G401.6 (cell line): ENCODE data around the gene YPEL1.
"Not testable (repeated sequence)": the region's sequence is repeated elsewhere in the genome, so short reads cannot be mapped to it uniquely, and the experiment has no call there.

Source experiments
- FAIRE-seq: peaks from 2 replicates; lab custom pipeline; 2012; peaks lifted over from hg19 to GRCh38; lab: Jason Lieb, UNC

The YPEL1 gene

DNA sequence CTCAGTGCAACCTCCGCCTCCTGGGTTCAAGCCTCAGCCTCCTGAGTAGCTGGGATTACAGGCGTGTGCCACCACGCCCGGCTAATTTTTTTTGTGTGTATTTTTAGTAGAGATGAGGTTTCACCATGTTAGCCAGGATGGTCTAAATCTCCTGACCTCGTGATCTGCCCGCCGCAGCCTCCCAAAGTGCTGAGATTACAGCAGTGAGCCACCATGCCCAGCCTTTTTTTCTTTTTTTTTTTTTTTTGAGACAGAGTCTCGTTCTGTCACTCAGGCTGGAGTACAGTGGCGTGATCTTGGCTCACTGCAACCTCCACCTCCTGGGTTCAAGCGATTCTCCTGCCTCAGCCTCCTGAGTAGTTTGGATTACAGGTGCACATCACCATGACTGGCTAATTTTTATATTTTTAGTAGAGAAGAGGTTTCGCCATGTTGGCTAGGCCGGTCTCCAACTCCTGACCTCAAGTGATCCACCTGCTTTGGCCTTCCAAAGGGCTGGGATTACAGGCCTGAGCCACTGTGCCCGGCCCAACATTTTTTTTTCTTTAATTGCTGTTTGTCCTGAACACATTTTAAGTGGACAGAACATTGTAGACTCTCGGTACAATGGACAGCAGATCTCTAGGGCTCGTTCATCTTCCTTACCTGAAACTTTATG is 14.3 kb downstream of the YPEL1 start:
- FAIRE-seq = not testable (repeated sequence)

DNA sequence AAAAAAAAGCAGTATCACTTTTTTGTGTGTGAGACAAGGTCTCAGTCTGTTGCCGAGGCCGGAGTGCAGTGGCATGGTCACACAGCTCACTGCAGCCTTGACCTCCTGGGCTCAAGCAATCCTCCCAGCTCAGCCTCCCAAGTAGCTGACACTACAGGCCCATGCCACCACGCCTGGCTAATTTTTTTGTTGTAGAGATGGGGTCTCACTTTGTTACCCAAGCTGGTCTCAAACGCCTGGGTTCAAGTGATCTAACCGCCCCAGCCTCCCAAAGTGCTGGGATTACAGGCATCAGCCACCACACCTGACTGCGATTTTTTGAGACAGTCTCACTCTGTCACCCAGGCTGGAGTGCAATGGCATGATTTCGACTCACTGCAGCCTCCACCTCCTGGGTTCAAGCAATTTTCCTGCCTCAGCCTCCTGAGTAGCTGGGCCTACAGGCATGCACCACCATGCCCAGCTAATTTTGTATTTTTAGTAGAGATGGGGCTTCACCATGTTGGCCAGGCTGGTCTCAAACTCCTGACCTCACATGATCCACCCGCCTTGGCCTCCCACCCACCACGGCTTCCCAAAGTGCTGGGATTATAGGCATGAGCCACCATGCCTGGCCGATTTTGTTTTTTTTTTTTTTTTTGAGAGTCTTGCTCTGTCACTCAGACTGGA is 15.3 kb downstream of the YPEL1 start:
- FAIRE-seq = not testable (repeated sequence)

DNA sequence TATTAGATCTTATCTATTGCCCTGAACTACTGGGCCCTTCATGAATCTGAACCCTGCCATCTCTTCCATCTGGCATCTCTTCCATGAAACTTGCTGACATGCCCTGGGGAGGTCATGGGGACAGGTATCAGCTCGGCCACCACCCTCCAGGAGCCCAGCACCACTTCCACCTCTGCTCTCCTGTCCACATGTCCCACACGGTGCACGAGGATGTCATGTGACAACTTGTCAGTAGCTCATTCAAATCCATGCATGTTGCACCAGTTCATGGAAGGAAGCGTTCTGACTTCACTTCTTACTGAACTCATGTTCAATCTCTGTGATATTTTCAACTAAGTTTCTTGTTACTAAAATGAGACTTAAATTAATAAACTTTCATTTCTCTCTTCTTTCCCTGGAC is 16.6 kb downstream of the YPEL1 start:
- FAIRE-seq = no peak

DNA sequence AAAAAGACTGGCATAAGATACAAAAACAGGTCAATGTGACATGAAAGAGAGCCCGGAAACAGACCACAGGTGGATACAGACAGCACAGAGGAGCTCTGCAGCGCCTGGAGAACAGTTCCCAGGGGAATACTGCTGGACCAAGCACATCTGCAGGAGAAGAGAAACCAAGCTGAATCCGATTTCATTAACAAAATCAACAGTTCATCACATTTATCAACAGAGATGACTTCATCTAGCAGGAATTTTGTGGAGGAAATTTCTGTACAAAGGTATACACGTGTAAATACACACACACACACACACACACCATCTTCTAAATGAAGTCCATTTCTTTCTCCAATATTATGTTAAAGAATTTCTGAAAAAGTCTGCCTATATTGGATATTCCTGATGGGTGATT is 17.1 kb downstream of the YPEL1 start:
- FAIRE-seq = no peak

DNA sequence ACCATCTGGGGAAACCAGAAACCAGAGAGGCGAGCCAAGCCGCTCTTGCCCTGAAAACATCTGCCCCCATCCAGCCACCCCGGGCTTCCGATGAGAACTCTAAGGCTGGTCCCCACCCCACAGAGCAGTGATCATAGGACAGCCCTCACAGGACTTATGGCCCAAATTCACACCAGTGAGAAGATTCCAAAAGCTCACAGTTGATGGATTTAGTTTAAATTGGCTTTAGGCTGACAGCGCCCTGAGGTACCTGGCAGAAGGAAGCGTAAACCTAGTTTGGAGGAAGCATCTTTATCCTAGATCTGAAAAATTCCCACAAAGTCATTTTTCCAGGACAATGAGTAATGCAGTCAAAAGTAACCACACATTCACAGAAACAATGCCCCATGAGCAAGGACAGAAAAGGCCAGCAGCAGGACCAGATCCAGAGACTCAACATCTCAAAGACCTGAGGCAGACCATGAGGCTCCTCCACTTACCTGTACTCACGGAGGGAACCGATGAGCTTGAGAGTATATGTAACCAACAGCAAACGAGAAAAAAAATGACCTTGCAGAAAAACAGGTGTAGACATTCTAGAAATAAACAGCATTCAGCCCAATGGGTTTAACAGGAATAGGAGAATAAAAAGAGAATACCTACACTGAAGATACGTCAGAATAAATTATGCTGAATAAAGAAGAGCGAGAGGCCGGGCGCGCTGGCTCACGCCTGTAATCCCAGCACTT is 19.0 kb downstream of the YPEL1 start:
- not testable (repeated sequence) for FAIRE-seq

DNA sequence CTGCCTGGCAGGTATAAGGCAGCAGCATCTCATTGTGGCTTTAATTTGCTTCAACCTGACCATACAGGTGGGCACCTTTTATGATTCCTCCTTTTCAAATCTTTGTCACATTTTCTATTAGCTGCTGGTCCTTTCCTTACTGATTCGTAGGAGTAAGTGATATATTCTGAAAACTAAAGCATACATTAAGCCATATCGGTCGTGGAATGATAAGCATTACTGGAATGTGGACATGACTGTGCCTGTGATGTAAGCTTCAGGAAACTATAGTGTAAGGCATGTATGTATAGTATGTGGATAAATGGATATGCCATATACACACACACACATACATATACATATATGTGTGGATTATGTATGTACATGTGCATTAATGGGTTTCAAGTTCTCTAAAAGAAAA is 20.8 kb downstream of the YPEL1 start:
- no peak for FAIRE-seq

DNA sequence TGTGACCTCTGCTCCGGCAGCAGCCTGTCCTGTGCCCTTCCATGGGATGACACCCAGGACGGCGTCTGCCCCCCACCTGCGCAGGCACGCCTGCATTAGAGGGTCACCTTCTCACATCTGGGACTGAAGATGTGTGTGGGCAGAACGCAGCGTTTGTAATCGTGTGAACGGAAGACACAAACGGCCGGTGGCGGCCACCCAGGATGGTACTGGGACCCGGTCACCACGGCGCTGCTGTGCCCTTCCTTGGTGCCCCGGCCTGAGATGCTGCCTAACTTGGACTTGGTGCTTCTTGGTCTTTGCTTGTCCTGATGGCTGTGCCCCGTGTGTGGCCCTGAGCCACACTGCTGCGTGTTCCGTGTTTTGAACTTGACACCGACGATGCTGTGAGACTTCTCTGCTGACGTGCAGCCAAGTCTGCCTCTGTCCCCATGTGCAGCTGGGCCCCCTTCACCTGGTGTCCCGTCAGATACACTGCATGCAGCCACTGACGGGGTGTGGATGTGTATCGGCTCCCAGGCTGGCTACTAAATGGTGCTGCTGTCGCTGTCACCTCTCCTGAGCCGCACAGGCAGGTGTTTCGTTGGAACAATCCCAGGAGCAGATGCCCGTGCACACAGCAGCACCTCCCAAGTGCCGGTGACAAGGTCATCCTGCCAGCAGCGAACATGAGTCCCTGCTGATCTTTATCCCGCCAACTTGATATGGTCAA is 21.4 kb downstream of the YPEL1 start:
- FAIRE-seq = no peak

DNA sequence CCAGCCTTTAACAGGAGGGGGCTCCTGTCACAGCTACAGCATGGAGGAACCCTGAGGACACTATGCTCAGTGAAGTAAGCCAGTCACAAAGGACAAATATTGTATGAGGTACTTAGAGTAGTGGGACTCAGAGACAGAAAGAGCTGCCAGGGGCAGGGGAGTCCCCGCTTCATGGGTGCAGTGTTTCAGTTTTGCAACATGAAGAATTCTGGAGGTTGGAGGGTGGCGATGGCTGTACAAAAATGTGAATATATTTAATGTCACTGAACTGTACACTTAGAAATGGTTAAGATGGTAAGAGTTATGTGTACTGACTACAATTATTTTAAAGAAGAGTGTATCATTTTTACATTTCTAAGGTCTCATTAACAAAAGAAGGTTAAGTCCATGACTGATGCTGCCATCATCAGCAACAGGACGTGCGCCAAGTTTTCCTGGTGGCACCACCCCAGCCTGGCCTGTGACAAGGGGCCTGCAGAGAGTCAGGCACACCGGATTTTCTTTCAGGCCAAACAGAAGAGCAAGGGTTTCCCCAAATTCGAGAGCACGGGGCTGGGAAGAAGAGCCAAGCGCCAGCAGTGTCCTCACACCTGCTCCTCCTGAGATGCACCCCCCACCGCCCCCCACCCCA is 22.1 kb downstream of the YPEL1 start:
- no peak for FAIRE-seq

DNA sequence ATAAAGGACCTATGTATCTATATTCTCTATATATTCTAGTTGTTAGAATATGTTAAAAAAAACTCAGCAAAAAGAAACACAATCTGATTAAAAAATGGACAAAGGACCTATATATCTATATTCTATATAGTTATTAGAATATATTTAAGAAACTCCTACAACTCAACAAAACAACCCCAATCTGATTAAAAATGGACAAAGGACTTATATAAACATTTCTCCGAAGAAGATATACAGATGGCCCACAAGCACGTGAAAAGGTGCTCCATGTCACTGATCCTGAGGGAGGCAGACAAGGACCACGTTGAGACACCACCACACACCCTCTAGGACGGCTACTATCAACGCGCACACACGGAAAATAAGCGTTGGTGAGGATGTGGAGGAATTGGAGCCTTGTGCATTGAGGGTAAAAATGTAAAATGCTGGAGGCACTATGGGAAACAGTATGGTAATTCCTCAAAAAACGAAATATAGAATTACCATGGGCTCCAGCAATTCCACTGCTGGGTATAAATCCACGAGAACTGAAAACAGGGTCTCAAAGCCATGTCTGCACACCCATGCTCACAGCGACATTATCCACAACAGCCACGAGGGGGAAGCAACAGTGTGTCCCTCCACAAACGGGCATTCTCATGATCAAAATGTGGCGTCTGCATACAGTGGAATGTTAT is 22.7 kb downstream of the YPEL1 start:
- peak; percentile 63 for FAIRE-seq

DNA sequence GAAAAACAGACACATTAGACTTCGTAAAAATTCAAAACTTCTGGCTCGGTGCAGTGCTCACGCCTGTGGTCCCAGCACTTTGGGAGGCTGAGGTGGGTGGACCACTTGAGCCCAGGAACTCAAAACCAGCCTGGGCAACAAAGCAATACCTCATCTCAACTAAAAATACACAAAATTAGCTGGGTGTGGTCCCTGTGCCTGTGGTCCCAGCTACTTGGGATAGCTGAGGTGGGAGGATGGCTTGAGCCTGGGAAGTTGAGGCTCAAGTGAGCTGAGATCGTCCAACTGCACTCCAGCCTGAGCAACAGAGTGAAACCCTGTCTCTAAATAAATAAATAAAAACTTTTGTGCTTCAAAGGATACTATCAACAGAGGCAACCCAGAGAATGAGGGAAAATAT is 23.7 kb downstream of the YPEL1 start:
- FAIRE-seq = no peak

DNA sequence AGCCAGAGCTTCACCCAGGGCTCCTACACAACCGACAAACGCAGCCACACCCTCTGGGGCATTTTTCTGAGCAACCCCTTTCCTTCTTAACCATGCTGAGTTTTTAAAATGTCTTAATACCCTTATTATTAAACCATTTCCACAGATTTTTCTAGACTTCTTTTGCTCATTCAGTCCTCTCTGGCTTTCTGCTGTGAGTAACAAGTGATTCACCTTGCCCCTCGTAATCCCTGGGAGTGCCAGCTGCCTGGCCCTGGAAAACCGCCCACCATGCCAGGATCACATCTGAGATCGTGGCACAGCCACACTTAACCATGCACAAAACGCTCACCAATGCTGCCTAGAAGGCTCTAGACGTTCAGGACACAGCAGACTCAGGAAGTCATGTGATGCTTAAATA is 25.4 kb downstream of the YPEL1 start:
- no peak for FAIRE-seq

DNA sequence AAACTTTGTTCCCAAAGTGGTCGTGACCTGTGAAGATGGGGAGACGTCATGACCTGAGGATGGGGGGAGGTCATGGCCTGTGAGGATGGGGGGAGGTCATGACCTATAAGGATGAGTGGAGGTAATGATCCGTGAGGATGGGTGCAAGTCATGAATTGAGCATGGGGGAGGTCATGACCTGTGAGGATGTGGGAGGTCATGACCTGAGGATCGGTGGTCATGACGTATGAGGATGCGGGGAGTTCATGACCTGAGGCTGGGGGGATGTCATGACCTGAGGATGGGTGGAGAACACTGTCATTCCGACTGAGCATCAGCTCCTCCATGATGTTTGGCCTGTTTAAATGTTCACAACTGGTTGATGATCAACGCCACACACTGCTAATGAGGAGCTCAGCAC is 25.9 kb downstream of the YPEL1 start:
- FAIRE-seq = no peak

DNA sequence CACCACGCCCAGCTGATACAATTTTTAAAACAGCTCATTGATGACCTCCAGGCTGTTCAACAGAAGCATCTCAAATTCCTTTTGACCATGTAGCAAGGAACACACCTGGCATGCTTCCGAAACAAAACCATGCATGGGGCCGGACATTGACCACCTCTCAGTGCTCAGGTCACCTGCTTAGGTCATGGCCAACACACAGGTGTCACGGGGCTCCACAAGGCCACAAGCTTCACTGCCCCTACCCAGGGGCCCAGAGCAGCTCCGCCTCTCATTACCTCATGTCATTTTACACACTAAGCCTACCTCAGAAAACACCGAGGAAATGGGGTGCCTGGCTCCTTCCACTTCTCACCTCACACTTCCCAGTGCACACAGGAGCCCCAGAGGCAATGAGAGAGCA is 26.6 kb downstream of the YPEL1 start:
- FAIRE-seq = no peak

DNA sequence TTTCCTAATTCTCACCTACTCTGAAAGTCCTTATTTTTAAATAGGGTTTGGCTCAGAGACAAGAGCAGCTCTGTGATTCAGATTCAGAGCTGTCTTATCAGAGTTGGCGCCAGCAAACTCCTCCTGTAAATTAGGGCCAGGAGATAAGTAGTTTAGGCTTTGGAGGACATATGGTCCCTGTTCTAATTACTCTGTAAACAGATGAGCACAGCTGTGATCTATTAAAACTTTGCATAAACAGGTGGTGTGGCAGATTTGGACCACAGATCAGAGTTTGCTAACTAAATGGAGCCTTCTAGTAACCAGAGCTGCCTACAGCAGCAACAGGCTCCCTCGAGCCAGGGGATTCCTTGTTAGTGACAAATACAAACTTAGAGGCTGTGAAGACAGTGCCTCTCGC is 27.9 kb downstream of the YPEL1 start:
- FAIRE-seq = no peak

DNA sequence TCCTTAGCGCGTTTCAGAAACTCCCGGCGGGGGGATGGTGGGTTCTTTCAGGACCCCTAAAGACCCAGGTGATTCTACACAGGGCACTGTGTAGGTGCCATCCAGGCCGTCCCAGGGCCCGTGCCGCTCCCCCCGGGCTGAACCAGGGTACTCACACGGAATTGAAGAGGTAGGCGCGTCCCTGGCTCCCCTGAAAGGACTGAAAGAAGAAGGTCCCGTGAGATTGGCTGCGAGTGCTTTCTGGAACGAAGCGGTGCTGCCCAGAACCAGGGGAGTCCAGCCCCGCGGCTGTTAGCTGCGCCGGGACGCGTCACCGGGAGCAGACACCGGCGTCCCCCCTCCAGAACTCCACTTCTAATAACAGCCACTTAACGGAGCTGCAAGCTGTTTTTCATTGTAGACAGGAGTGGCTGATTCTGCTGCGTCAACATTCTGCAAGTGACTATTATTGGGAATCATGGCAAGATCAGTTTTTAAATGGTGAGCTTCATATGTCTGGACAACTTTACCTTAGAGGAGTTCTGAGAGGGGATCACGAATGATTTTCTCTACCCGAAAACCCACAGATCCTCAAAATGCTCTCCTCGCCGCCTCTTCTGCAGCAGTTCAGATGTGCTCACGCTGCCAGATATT is 31.8 kb downstream of the YPEL1 start:
- FAIRE-seq = no peak

DNA sequence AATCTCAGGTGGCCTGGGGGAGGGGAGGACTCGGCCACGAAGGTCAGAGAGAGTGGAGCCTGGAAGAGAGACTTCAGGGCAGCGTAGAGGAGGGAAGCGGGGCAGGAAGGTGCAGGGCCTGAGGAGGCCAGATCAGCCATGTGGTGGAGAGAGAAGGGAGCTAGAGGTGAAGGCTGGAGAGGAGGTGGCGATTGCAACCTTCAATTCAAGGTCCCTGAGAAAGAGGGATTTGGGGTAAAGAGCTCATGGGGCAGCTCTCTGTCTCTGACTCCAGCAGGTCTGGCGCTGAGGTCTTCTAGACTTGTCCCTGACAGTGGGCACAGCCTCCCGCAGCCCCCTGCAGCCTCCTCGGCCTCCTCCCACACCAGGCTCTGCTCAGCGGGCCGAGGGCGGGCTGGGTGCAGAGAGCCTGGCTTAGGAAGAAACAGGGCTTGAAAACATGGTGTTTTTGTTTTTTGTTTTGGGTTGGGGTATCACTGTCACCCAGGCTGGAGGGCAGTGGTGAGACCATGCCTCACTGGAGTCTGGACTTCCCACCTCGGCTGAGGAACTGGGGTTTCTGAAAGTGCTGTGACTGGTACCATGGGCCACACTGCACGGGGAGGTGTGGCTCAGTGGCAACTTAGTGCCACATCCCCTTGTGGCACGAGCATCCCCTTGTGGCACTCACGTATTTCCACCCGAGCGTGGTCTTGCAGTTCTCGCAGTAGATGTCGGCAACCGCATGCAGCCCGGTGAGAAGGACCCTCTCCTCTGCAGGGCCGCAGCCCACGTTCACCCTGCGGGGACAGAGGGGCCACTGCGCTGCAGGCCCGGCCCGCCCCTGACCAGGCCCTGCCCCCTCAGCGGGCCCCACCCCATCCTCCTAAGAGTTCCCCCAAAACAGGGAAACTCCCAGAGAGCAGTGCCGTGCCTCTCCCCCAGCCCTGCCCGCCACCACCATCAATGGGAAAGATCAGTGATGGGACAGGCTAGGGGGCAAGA is 32.6 kb downstream of the YPEL1 start:
- FAIRE-seq = no peak

DNA sequence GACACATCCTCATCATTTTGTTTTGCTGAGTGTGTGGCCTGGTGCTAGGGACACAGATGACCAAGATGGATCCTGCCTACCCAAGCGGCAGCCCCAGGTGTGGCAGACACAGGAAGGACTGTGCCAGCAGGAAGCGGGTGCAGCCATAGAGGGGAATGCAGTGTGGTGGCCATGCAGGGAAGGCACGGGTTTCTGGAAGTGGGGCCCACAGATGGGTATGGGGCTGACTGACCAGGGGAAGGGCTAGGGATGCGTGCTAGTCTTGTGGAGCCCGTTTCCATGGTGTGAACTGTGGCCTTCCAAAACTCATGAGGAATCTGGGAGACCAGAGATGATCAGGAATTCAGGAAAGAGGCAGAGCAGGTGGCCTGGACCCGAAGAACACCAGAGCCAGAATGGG is 33.5 kb downstream of the YPEL1 start:
- no peak for FAIRE-seq

DNA sequence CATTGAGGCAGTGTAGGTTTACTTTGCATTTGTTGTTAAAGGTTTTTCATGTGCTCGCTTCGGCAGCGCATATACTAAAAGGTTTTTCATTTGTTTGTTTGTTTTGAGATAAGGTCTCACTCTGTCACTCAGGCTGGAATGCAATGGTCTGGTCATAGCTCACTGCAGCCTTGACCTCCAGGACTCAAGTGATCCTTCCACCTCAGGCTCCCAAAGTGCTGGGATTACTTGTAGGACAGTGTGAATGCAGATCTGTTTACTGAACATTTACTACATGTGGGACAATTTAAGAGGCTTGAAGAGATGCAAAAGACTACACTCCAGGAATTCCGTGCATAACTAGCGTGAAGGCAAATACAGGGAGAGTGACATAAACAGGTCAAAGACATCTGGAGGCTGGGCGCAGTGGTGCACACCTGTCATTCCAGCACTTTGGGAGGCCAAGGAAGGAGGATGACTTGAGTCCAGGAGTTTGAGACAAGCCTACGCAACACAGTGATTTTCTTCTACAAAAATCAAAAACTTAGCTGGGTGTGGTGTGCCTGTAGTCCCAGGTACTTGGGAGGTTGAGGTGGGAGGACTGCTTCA is 34.1 kb downstream of the YPEL1 start:
- FAIRE-seq = no peak

DNA sequence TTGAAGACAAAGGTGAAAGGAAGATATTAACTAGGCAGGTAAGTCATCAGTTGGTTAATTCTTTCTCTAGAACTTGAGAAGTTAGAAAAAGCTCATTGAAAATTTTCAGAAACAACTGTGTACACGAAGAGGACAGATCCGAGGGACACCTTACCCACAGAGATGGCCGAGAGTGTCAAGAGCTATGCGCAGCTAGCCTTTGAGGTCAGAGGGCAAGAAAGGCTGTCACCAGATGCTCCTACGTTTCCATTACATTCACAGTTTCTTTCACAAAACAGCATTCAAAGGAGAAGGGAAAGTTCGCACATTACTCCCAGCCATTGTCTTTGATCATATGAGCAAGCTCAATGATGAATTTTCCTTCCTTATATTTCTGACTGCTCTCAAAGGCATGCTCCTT is 34.8 kb downstream of the YPEL1 start:
- FAIRE-seq = no peak

DNA sequence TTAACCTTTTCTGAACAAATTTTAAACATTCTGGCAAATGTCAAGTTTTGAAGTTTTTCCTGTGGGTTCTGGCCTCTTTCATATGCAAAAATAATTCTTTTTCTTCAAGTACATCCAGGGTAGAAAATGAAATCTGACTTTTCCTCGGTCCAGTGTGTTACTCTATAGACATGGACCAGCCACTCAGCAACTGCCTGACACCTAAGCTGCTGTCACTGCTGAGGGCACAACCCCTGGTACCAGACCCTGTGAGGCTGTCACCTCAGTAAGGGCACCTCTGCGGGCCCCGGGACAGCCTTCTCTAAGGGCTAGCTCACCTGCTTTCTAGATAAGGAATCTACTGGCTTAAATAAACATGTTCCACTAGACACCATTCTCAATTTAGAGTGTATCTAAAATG is 36.0 kb downstream of the YPEL1 start:
- no peak for FAIRE-seq
